B cell (primary cell): Measurements from ENCODE around the gene SIKE1. TPM values are rescaled to one million over a fixed set of nuclear protein-coding genes. Genes with fewer than 3 reads are reported as not detected.

Experiments used
- ATAC-seq: fragments of 200-7000 bp; cut with Tn5 transposase; one replicate; pipeline ENCODE4 v1.10.0; 2021; ENCODE audit warnings: low read depth, mild to moderate bottlenecking, moderate number of reproducible peaks, moderate library complexity
- CTCF ChIA-PET: fragments of 350-600 bp; sonication (Branson Sonifier 250); formaldehyde crosslinking; loops from one replicate; lab custom pipeline; 2021; ENCODE audit warnings: antibody characterized with exemption, inconsistent platforms; lab: Charles Lee
- POLR2A ChIA-PET: fragments of 350-600 bp; sonication (Branson Sonifier 250); formaldehyde crosslinking; loops from one replicate; lab custom pipeline; 2021; ENCODE audit warnings: antibody characterized with exemption; lab: Charles Lee
- DNase-seq: peaks from one replicate; pipeline ENCODE4 v3.0.0; 2013
- H2AFZ ChIP-seq: 2 replicates; pipeline ENCODE4 v1.6.1; 2012; ENCODE audit warnings: mild to moderate bottlenecking, low read depth, low read length; ENCODE audit not compliant: insufficient read depth, poor library complexity, severe bottlenecking
- H3K27ac ChIP-seq, 2 donors: 1 replicate in 1 of 2; 2 replicates in 1 of 2; pipeline ENCODE4 v1.5.1; 2012 to 2013; ENCODE audit warnings: low read length in 2 of 2, mild to moderate bottlenecking in 2 of 2, moderate library complexity in 1 of 2
- H3K27me3 ChIP-seq, 4 experiments: fragments of 200-600 bp in 1 of 4; sonication (generic) in 1 of 4; replicated peaks in 1 of 4; 1 replicate in 2 of 4; 2 replicates in 2 of 4; pipeline versions ENCODE4 v1.6.1 to v1.7.0; 2013 to 2016; ENCODE audit warnings: low read length in 3 of 4, mild to moderate bottlenecking in 2 of 4, mixed read lengths in 1 of 4, moderate library complexity in 1 of 4; ENCODE audit not compliant: insufficient read depth in 4 of 4, control insufficient read depth in 3 of 4; ENCODE audit errors: control extremely low read depth in 1 of 4
- H3K36me3 ChIP-seq, 2 experiments: replicated peaks in 1 of 2; 1 replicate in 1 of 2; 2 replicates in 1 of 2; pipeline versions ENCODE4 v1.6.1 to v1.7.1; 2013; ENCODE audit warnings: low read length in 1 of 2; ENCODE audit not compliant: insufficient read depth in 2 of 2, control insufficient read depth in 1 of 2; ENCODE audit errors: control extremely low read depth in 1 of 2, extremely low read depth in 1 of 2
- H3K4me1 ChIP-seq, 2 donors: fragments of 200-600 bp in 1 of 2; sonication (generic) in 1 of 2; 1 replicate in 1 of 2; 2 replicates in 1 of 2; pipeline versions ENCODE4 v1.5.1 to v1.6.1; 2013 to 2017; ENCODE audit warnings: low read length in 2 of 2; ENCODE audit not compliant: control insufficient read depth in 2 of 2, insufficient read depth in 2 of 2
- H3K4me2 ChIP-seq: replicated peaks from 2 replicates; pipeline ENCODE3; 2012; ENCODE audit warnings: mild to moderate bottlenecking, low read depth, low read length; ENCODE audit not compliant: poor library complexity, severe bottlenecking
- H3K4me3 ChIP-seq, 5 experiments: fragments of 200-600 bp in 1 of 5; sonication (generic) in 1 of 5; 1 replicate in 3 of 5; 2 replicates in 2 of 5; pipeline versions ENCODE4 v1.5.1 to v1.7.0; 2011 to 2016; ENCODE audit warnings: low read length in 4 of 5, mild to moderate bottlenecking in 4 of 5, low read depth in 2 of 5, control low read depth in 1 of 5, moderate library complexity in 1 of 5; ENCODE audit not compliant: insufficient read depth in 1 of 5; ENCODE audit errors: control extremely low read depth in 1 of 5, extremely low read depth in 1 of 5
- H3K79me2 ChIP-seq: fragments of 200-600 bp; sonication (generic); one replicate; pipeline ENCODE4 v1.6.0; 2016; ENCODE audit warnings: low read length; ENCODE audit not compliant: control insufficient read depth, insufficient read depth
- H3K9ac ChIP-seq: fragments of 200-600 bp; sonication (generic); 2 replicates; pipeline ENCODE4 v1.6.1; 2017; ENCODE audit warnings: mild to moderate bottlenecking, low read length, moderate library complexity
- H3K9me3 ChIP-seq, 3 donors: one replicate each; pipeline versions ENCODE4 v1.6.1 to v1.7.1; 2013; ENCODE audit warnings: low read length in 2 of 3; ENCODE audit not compliant: control insufficient read depth in 2 of 3, insufficient read depth in 1 of 3; ENCODE audit errors: control extremely low read depth in 1 of 3
- H4K20me1 ChIP-seq: 2 replicates; pipeline ENCODE4 v1.6.0; 2012; ENCODE audit warnings: mild to moderate bottlenecking, low read length; ENCODE audit not compliant: insufficient read depth, control insufficient read depth, poor library complexity, severe bottlenecking
- H3K27ac Mint-ChIP-seq: one replicate; pipeline ENCODE4 v1.8.0; 2021; ENCODE audit warnings: mixed read lengths
- H3K27me3 Mint-ChIP-seq: one replicate; pipeline ENCODE4 v1.8.0; 2021; ENCODE audit warnings: mixed read lengths
- H3K4me1 Mint-ChIP-seq: one replicate; pipeline ENCODE4 v1.8.0; 2021; ENCODE audit warnings: mixed read lengths
- H3K4me3 Mint-ChIP-seq: one replicate; pipeline ENCODE4 v1.8.0; 2021; ENCODE audit warnings: mixed read lengths
- H3K9me3 Mint-ChIP-seq: one replicate; pipeline ENCODE4 v1.8.0; 2022; ENCODE audit warnings: mixed read lengths; ENCODE audit not compliant: insufficient read depth
- EZH2 ChIP-seq: IDR thresholded peaks from 2 replicates; pipeline ENCODE4 v1.6.1; 2012; ENCODE audit warnings: borderline replicate concordance, low read depth, mild to moderate bottlenecking, moderate library complexity, low read length; ENCODE audit not compliant: insufficient read depth, poor library complexity, severe bottlenecking
- WGBS: methylation state at CpG from one replicate; pipeline ENCODE4 v1.1.5; 2013; ENCODE audit warnings: missing lambda C conversion rate; ENCODE audit not compliant: insufficient coverage; 5-methylcytosine and 5-hydroxymethylcytosine counted together
- intact Hi-C: fragments of 100-400 bp; cut with micrococcal nuclease; formaldehyde crosslinking; loops from one replicate; pipeline ENCODE4 v1.10.0; 2022
- polyA plus RNA-seq: library from polyadenylated mRNA; depleted of rRNA; stranded (reverse); fragments of >200 nt; gene quantifications from 2 replicates; pipeline ENCODE4 v1.2.3, GENCODE V29; 2012
- total RNA-seq, 2 donors: library from RNA; stranded (reverse); fragments of 120-200 nt in 1 of 2; gene quantifications; 1 replicate in 1 of 2; 2 replicates in 1 of 2; pipeline versions ENCODE4 v1.2.3 to v1.2.4, GENCODE V29; 2013 to 2022
- TF ChIP-seq, protein P1 (sequence below): fragments of 200-600 bp; IDR thresholded peaks from one replicate; pipeline ENCODE4 v1.8.0; 2022; ENCODE audit warnings: antibody characterized with exemption, mild to moderate bottlenecking

The SIKE1 gene
- total and polyA plus RNA-seq, 2 donors (not counting 1 experiment from before 2014, with no cell fraction given), result 18.4 to 47.8 TPM

- no peak for TF ChIP-seq EZH2
- TF ChIP-seq, protein P1, sequence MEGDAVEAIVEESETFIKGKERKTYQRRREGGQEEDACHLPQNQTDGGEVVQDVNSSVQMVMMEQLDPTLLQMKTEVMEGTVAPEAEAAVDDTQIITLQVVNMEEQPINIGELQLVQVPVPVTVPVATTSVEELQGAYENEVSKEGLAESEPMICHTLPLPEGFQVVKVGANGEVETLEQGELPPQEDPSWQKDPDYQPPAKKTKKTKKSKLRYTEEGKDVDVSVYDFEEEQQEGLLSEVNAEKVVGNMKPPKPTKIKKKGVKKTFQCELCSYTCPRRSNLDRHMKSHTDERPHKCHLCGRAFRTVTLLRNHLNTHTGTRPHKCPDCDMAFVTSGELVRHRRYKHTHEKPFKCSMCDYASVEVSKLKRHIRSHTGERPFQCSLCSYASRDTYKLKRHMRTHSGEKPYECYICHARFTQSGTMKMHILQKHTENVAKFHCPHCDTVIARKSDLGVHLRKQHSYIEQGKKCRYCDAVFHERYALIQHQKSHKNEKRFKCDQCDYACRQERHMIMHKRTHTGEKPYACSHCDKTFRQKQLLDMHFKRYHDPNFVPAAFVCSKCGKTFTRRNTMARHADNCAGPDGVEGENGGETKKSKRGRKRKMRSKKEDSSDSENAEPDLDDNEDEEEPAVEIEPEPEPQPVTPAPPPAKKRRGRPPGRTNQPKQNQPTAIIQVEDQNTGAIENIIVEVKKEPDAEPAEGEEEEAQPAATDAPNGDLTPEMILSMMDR, result no peak
- no peak for DNase-seq
- H3K9me3 Mint-ChIP-seq, result no peaks in the 10 kb centered on the region
- no peak overlapping the region for H3K27ac Mint-ChIP-seq
- no peak for ATAC-seq
- H3K4me1 Mint-ChIP-seq, result peaks cover 76% of the 10 kb centered on the region
- ChIA-PET POLR2A (no interaction called here), CTCF (interaction anchor here (1.7 kb wide), 1 partner anchor 11 kb away, joined by 3 read pairs; no protein-coding TSS in a partner anchor)
- Histone ChIP-seq H3K9ac (no peak overlapping the region), H3K9me3 (no peaks in the 10 kb centered on the region), H3K79me2 (peaks cover 100% of the 10 kb centered on the region), H4K20me1 (peaks cover 99% of the 10 kb centered on the region), H3K36me3 (peaks cover 8 to 52% of the 10 kb centered on the region in 2 experiments), H3K27ac (no peak overlapping the region), H3K4me3 (no peak overlapping the region), H3K27me3 (no peaks in the 10 kb centered on the region), H3K4me1 (peaks cover 36 to 40% of the 10 kb centered on the region in 2 donors), H2AFZ (no peak overlapping the region), H3K4me2 (no peak overlapping the region)
- intact Hi-C loops, result no loop called here
- WGBS, result 100% methylated on average over 2 of the region's 5 CpGs
- no peak overlapping the region for H3K4me3 Mint-ChIP-seq
- no peaks in the 10 kb centered on the region for H3K27me3 Mint-ChIP-seq
Measured at GRCh38 chr1:114749835-114750234, 30.6 kb downstream of the SIKE1 start.

DNA sequence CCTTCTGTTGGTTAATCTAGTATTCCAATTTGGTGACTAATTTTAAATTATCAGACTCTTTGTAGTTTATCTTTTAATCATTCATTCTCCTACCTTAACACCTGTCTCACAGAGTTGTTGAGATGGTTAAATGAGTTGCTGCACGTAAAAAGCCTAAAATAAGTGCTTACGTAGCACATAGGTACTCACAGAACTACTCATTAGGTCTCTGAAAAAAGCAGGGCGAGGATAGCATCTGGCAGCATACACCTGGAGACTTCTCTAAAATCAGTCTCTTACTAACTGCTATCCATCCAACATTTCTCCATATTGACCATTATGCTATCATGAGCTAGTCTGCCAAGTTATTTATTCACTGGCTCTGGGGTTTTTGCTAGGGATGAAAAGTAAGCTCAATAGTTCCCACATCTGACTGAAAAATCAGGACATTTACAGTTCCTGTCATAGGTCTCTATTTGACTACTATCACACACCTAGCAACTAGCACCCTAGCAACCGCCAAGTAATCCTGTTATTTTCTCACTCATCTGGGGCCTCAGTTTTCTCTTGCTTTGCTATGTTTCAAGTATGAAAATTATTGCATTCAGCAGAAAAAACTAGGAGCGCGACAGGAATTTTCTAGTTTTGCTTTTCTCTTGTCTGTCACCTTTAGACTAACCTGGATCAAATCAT, 33.9 kb downstream of the SIKE1 start:
- H3K9ac ChIP-seq, result no peak overlapping the region
- 82% methylated on average over 4 of the region's 6 CpGs for WGBS
- H3K4me3 ChIP-seq, result no peak overlapping the region
- H3K79me2 ChIP-seq, result peaks cover 97% of the 10 kb centered on the region
- peaks cover 93% of the 10 kb centered on the region for H4K20me1 ChIP-seq
- H3K9me3 ChIP-seq, result no peaks in the 10 kb centered on the region
- ATAC-seq (no peak), DNase-seq (no peak)
- no peak overlapping the region for H2AFZ ChIP-seq
- H3K4me1 ChIP-seq, result peaks cover 7 to 13% of the 10 kb centered on the region in 2 donors
- no peaks in the 10 kb centered on the region for H3K27me3 ChIP-seq
- peaks cover 54% of the 10 kb centered on the region for H3K4me1 Mint-ChIP-seq
- POLR2A ChIA-PET, result no interaction called here
- no peak overlapping the region for H3K27ac ChIP-seq
- peaks cover 16 to 61% of the 10 kb centered on the region in 2 experiments for H3K36me3 ChIP-seq
- H3K4me3 Mint-ChIP-seq, result no peak overlapping the region
- intact Hi-C loops, result no loop called here
- no peak for TF ChIP-seq EZH2
- TF ChIP-seq, protein P1, result no peak
- H3K9me3 Mint-ChIP-seq, result no peaks in the 10 kb centered on the region
- H3K27me3 Mint-ChIP-seq, result no peaks in the 10 kb centered on the region
- H3K27ac Mint-ChIP-seq, result no peak overlapping the region
- CTCF ChIA-PET, result no interaction called here
- no peak overlapping the region for H3K4me2 ChIP-seq
